Liver (tissue), 9 donors: ENCODE results near the gene ZNF710. TPM values are rescaled to one million over a fixed set of nuclear protein-coding genes. Genes with fewer than 3 reads are reported as not detected.
A peak's percentile ranks its signal among the peaks of the same experiment; 100 is the strongest.

Experiments used
- DNase-seq: peaks from one replicate; pipeline ENCODE4 v3.0.0-alpha.2; 2017; ENCODE audit warnings: low spot score
- H3K27ac ChIP-seq, 2 donors: one replicate each; pipeline ENCODE4 v1.7.0; 2013; ENCODE audit warnings: inconsistent platforms in 2 of 2, low read length in 2 of 2, control low read depth in 1 of 2, low read depth in 1 of 2, mild to moderate bottlenecking in 1 of 2
- H3K27me3 ChIP-seq, 4 donors: one replicate each; pipeline versions ENCODE4 v1.6.1 to v1.7.0; 2013; ENCODE audit warnings: low read length in 3 of 4, inconsistent platforms in 1 of 4, mild to moderate bottlenecking in 1 of 4, moderate library complexity in 1 of 4; ENCODE audit not compliant: control insufficient read depth in 4 of 4, insufficient read depth in 4 of 4
- H3K36me3 ChIP-seq, 4 donors: one replicate each; pipeline versions ENCODE4 v1.6.1 to v1.7.0; 2013; ENCODE audit warnings: low read length in 3 of 4, mild to moderate bottlenecking in 3 of 4, low read depth in 1 of 4, moderate library complexity in 1 of 4; ENCODE audit not compliant: control insufficient read depth in 4 of 4, insufficient read depth in 3 of 4
- H3K4me1 ChIP-seq, 4 donors: one replicate each; pipeline versions ENCODE4 v1.6.1 to v1.7.0; 2013; ENCODE audit warnings: low read length in 3 of 4, mild to moderate bottlenecking in 3 of 4, moderate library complexity in 1 of 4; ENCODE audit not compliant: control insufficient read depth in 4 of 4, insufficient read depth in 4 of 4
- H3K4me3 ChIP-seq, 3 donors: one replicate each; pipeline versions ENCODE4 v1.6.1 to v1.7.0; 2013; ENCODE audit warnings: low read length in 3 of 3, control low read depth in 1 of 3, low read depth in 1 of 3, mild to moderate bottlenecking in 1 of 3
- H3K9ac ChIP-seq, 2 donors: one replicate each; pipeline ENCODE4 v1.7.0; 2013; ENCODE audit warnings: low read length in 2 of 2, mild to moderate bottlenecking in 2 of 2, moderate library complexity in 2 of 2, control low read depth in 1 of 2, low read depth in 1 of 2
- H3K9me3 ChIP-seq, 4 donors: one replicate each; pipeline versions ENCODE4 v1.6.1 to v1.7.0; 2013; ENCODE audit warnings: low read length in 3 of 4; ENCODE audit not compliant: control insufficient read depth in 4 of 4
- ATF3 ChIP-seq: IDR thresholded peaks from 2 replicates; pipeline ENCODE4 v1.6.1; 2016; ENCODE audit warnings: antibody characterized with exemption
- EGR1 ChIP-seq, 2 donors: IDR thresholded peaks; 2 replicates each; pipeline ENCODE4 v1.6.1; 2016 to 2018; ENCODE audit warnings: antibody characterized with exemption in 2 of 2, low read depth in 2 of 2
- FOXA1 ChIP-seq: IDR thresholded peaks from 2 replicates; pipeline ENCODE4 v1.6.1; 2016; ENCODE audit warnings: antibody characterized with exemption
- FOXA2 ChIP-seq: IDR thresholded peaks from 2 replicates; pipeline ENCODE4 v1.6.1; 2016; ENCODE audit warnings: antibody characterized with exemption
- GABPA ChIP-seq, 2 donors: IDR thresholded peaks in 1 of 2; conservative IDR thresholded peaks in 1 of 2; 2 replicates each; pipeline ENCODE4 v1.6.1; 2016; ENCODE audit warnings: antibody characterized with exemption in 2 of 2, mild to moderate bottlenecking in 1 of 2, moderate library complexity in 1 of 2
- HNF4A ChIP-seq, 2 donors: conservative IDR thresholded peaks; 2 replicates each; pipeline ENCODE4 v1.6.1; 2016; ENCODE audit warnings: antibody characterized with exemption in 2 of 2, mild to moderate bottlenecking in 2 of 2
- HNF4G ChIP-seq: IDR thresholded peaks from 2 replicates; pipeline ENCODE4 v1.6.1; 2016; ENCODE audit warnings: antibody characterized with exemption
- JUND ChIP-seq, 2 donors: IDR thresholded peaks; 2 replicates each; pipeline ENCODE4 v1.6.1; 2016; ENCODE audit warnings: antibody characterized with exemption in 2 of 2
- MAX ChIP-seq: IDR thresholded peaks from 2 replicates; pipeline ENCODE4 v1.6.1; 2016; ENCODE audit warnings: antibody characterized with exemption
- NR2F2 ChIP-seq: IDR thresholded peaks from 2 replicates; pipeline ENCODE4 v1.6.1; 2016; ENCODE audit warnings: antibody characterized with exemption
- RAD21 ChIP-seq, 2 donors: IDR thresholded peaks; 2 replicates each; pipeline ENCODE4 v1.6.1; 2016; ENCODE audit warnings: antibody characterized with exemption in 2 of 2, mild to moderate bottlenecking in 2 of 2
- REST ChIP-seq: IDR thresholded peaks from 2 replicates; pipeline ENCODE4 v1.6.1; 2016; ENCODE audit warnings: antibody characterized with exemption, mild to moderate bottlenecking
- RXRA ChIP-seq, 2 donors: IDR thresholded peaks; 2 replicates each; pipeline ENCODE4 v1.6.1; 2017 to 2018; ENCODE audit warnings: antibody characterized with exemption in 2 of 2, mild to moderate bottlenecking in 1 of 2
- SP1 ChIP-seq: IDR thresholded peaks from 2 replicates; pipeline ENCODE4 v1.6.1; 2018; ENCODE audit warnings: antibody characterized with exemption, mild to moderate bottlenecking
- TAF1 ChIP-seq: conservative IDR thresholded peaks from 2 replicates; pipeline ENCODE4 v1.6.1; 2016; ENCODE audit warnings: antibody characterized with exemption, mild to moderate bottlenecking
- YY1 ChIP-seq: IDR thresholded peaks from 2 replicates; pipeline ENCODE4 v1.6.1; 2016; ENCODE audit warnings: antibody characterized with exemption, mild to moderate bottlenecking
- ZBTB33 ChIP-seq: IDR thresholded peaks from 2 replicates; pipeline ENCODE4 v1.6.1; 2016; ENCODE audit warnings: antibody characterized with exemption
- WGBS: extraction: QIAGEN DNeasy Blood & Tissue Kit; methylation state at CpG from one replicate; pipeline ENCODE4 v1.1.7; 2013; 5-methylcytosine and 5-hydroxymethylcytosine counted together
- polyA plus RNA-seq, 2 donors: library from polyadenylated mRNA; stranded (reverse) in 1 of 2; unstranded in 1 of 2; fragments of 200-250 nt in 1 of 2; fragments of >200 nt in 1 of 2; fragmentation: Nextera tagmentation in 1 of 2; extraction: Ambion mirVana in 1 of 2; gene quantifications; one replicate each; pipeline versions ENCODE4 v1.2.1 to v1.2.3, GENCODE V29; 2013 to 2015
- total RNA-seq, 2 donors: library from RNA; depleted of rRNA; stranded (reverse); fragments of >200 nt; gene quantifications; one replicate each; pipeline ENCODE4 v1.2.3, GENCODE V29; 2014
- donor health status: healthy.
- donor health status: healthy.
- donor health status: healthy.
- donor health status: healthy.
- donor health status: healthy.

ZNF710 gene
- total and polyA plus RNA-seq, 4 donors, result 1.9 to 15.3 (median 5.4) TPM

- TF ChIP-seq REST (peak; percentile 10), NR2F2 (no peak), HNF4A (conservative IDR thresholded peaks at IDR 0.05) (no peak), GABPA (IDR thresholded peaks at IDR 0.05 in 1 of 2, conservative IDR thresholded peaks at IDR 0.05 in 1 of 2) (no peak), RAD21 (IDR thresholded peaks at IDR 0.05) (peak in 1 of 2 donors; percentile 15), MAX (peak; percentile 47)
Observed at GRCh38 chr15:90103701-90104329, 102.7 kb downstream of the ZNF710 start (continued).

GRCh38 chr15:90104551-90104950 lies 103.4 kb downstream of the ZNF710 start:
- H3K36me3 ChIP-seq, result no peaks in the 10 kb centered on the region
- peaks cover 5 to 38% (median 18%) of the 10 kb centered on the region in 4 donors for H3K4me1 ChIP-seq
- WGBS, result 29% methylated on average over 4 of the region's 4 CpGs
- peak overlapping the region; percentile 96 to 98 for H3K27ac ChIP-seq
- no peaks in the 10 kb centered on the region for H3K27me3 ChIP-seq
- DNase-seq, result no peak
- peak overlapping the region in 2 of 3 donors; percentile 18 to 24 for H3K4me3 ChIP-seq
- H3K9ac ChIP-seq, result peak overlapping the region in 1 of 2 donors; percentile 65
- H3K9me3 ChIP-seq, result no peaks in the 10 kb centered on the region
- TF ChIP-seq RXRA (IDR thresholded peaks at IDR 0.05) (peak; percentile 62 to 81), JUND (IDR thresholded peaks at IDR 0.05) (peak in 1 of 2 donors; percentile 25), TAF1 (peak; percentile 50), EGR1 (IDR thresholded peaks at IDR 0.05; ENCODE audit: low read depth in 2 of 2) (no peak), GABPA (IDR thresholded peaks at IDR 0.05 in 1 of 2, conservative IDR thresholded peaks at IDR 0.05 in 1 of 2) (no peak), MAX (peak; percentile 74), ZBTB33 (peak; percentile 72), FOXA1 (no peak), NR2F2 (no peak), REST (peak; percentile 65), ATF3 (no peak), SP1 (peak; percentile 83), YY1 (peak; percentile 86), FOXA2 (peak; percentile 50), HNF4A (conservative IDR thresholded peaks at IDR 0.05) (peak; percentile 54 to 62), HNF4G (no peak), RAD21 (IDR thresholded peaks at IDR 0.05) (peak; percentile 12 to 54)
